ENCODE results near the gene CALB2.

- TF ChIP-seq POLR2AphosphoS5 (IDR thresholded peaks at IDR 0.05) (no peak), CTCF (IDR thresholded peaks at IDR 0.05) (no peak)
These were observed 10.0 kb upstream of the CALB2 start for GRCh38 chr16:71348262-71349085.
